CD4-positive, alpha-beta T cell (primary cell): Measurements from ENCODE around the gene MIS12. TPM values are rescaled to one million over a fixed set of nuclear protein-coding genes. Genes with fewer than 3 reads are reported as not detected.
A peak's percentile ranks its signal among the peaks of the same experiment; 100 is the strongest.

ENCODE experiments used
- ATAC-seq: fragments of 200-7000 bp; cut with Tn5 transposase; one replicate; pipeline ENCODE4 v1.10.0; 2022; ENCODE audit warnings: mild to moderate bottlenecking; ENCODE audit not compliant: poor library complexity
- CTCF ChIA-PET: fragments of 350-600 bp; sonication (Branson Sonifier 250); formaldehyde crosslinking; loops from one replicate; lab custom pipeline; 2021; ENCODE audit warnings: antibody characterized with exemption, inconsistent platforms; lab: Charles Lee
- POLR2A ChIA-PET: fragments of 350-600 bp; sonication (Branson Sonifier 250); formaldehyde crosslinking; loops from one replicate; lab custom pipeline; 2021; ENCODE audit warnings: antibody characterized with exemption, inconsistent platforms; lab: Charles Lee
- DNase-seq, 14 experiments: peaks; one replicate each; pipeline ENCODE4 v3.0.0-alpha.2; 2013 to 2020; ENCODE audit warnings: mixed read lengths in 2 of 14
- H3K27ac ChIP-seq, 2 donors: one replicate each; pipeline versions ENCODE4 v1.5.1 to v1.7.0; 2013; ENCODE audit warnings: low read length in 2 of 2, low read depth in 1 of 2, mild to moderate bottlenecking in 1 of 2
- H3K27me3 ChIP-seq, 2 experiments: 1 replicate in 1 of 2; 2 replicates in 1 of 2; pipeline versions ENCODE4 v1.6.1 to v1.7.0; 2013; ENCODE audit warnings: low read length in 2 of 2, control low read depth in 1 of 2, mild to moderate bottlenecking in 1 of 2, moderate library complexity in 1 of 2; ENCODE audit not compliant: insufficient read depth in 2 of 2, control insufficient read depth in 1 of 2
- H3K36me3 ChIP-seq: one replicate; pipeline ENCODE4 v1.6.1; 2013; ENCODE audit warnings: low read length, control low read depth; ENCODE audit not compliant: insufficient read depth
- H3K4me1 ChIP-seq: one replicate; pipeline ENCODE4 v1.6.1; 2013; ENCODE audit warnings: low read length, control low read depth; ENCODE audit not compliant: insufficient read depth
- H3K4me3 ChIP-seq: one replicate; pipeline ENCODE4 v1.5.1; 2013; ENCODE audit warnings: mild to moderate bottlenecking, low read length, moderate library complexity
- H3K9me3 ChIP-seq, 2 experiments: 1 replicate in 1 of 2; 2 replicates in 1 of 2; pipeline versions ENCODE4 v1.6.1 to v1.7.0; 2013; ENCODE audit warnings: low read length in 2 of 2, mild to moderate bottlenecking in 2 of 2, control low read depth in 1 of 2, moderate library complexity in 1 of 2; ENCODE audit not compliant: control insufficient read depth in 1 of 2, insufficient read depth in 1 of 2
- H3K27ac Mint-ChIP-seq: one replicate; pipeline ENCODE4 v1.8.0; 2020; ENCODE audit warnings: mixed read lengths
- H3K27me3 Mint-ChIP-seq: one replicate; pipeline ENCODE4 v1.8.0; 2021; ENCODE audit warnings: mixed read lengths
- H3K36me3 Mint-ChIP-seq: one replicate; pipeline ENCODE4 v1.8.0; 2021; ENCODE audit warnings: low read depth, mixed read lengths
- H3K4me1 Mint-ChIP-seq: one replicate; pipeline ENCODE4 v1.8.0; 2021; ENCODE audit warnings: low read depth, mixed read lengths
- H3K4me3 Mint-ChIP-seq: one replicate; pipeline ENCODE4 v1.8.0; 2020; ENCODE audit warnings: mild to moderate bottlenecking, mixed read lengths
- H3K9me3 Mint-ChIP-seq: one replicate; pipeline ENCODE4 v1.8.0; 2020; ENCODE audit warnings: mixed read lengths
- CTCF ChIP-seq: fragments of 200-600 bp; IDR thresholded peaks from one replicate; pipeline ENCODE4 v1.8.0; 2022; ENCODE audit warnings: antibody characterized with exemption, mild to moderate bottlenecking
- intact Hi-C, 2 experiments: fragments of 100-400 bp; cut with DNase I in 1 of 2; cut with micrococcal nuclease in 1 of 2; formaldehyde crosslinking; loops; one replicate each; pipeline versions ENCODE4 v1.15.1 to v1.9.0; 2023 to 2025; cut with DNase I, micrococcal nuclease
- total RNA-seq, 174 experiments: library from RNA in 2 of 174; stranded (reverse) in 2 of 174; gene quantifications; one replicate each; pipeline ENCODE4 v1.2.3 and lab custom pipeline; 2021 to 2026

MIS12 gene
- total RNA-seq, 2 experiments from 2014 or later: 19.2 to 20.3 TPM

- peaks cover 99% of the 10 kb centered on the region for H3K36me3 Mint-ChIP-seq
- intact Hi-C loops: no loop called here
- Histone ChIP-seq H3K4me3 (no peak overlapping the region), H3K27me3 (no peaks in the 10 kb centered on the region), H3K9me3 (no peaks in the 10 kb centered on the region), H3K27ac (no peak overlapping the region), H3K4me1 (no peaks in the 10 kb centered on the region), H3K36me3 (peaks cover 96% of the 10 kb centered on the region)
- no peak for DNase-seq
- no peaks in the 10 kb centered on the region for H3K9me3 Mint-ChIP-seq
- no peak for ATAC-seq
- TF ChIP-seq CTCF: no peak
- H3K27ac Mint-ChIP-seq: peak overlapping the region; percentile 13
- CTCF ChIA-PET: interaction anchor here (1.3 to 1.5 kb wide), 2 partner anchors 37 to 88 kb away, joined by 3 read pairs; no protein-coding TSS in a partner anchor
- H3K27me3 Mint-ChIP-seq: no peaks in the 10 kb centered on the region
- no peaks in the 10 kb centered on the region for H3K4me1 Mint-ChIP-seq
- POLR2A ChIA-PET: interaction anchor here (0.9 to 1.8 kb wide), 2 partner anchors 8 to 42 kb away, joined by 3 to 7 read pairs; partner anchors contain the start of genes DERL2 and MIS12
- H3K4me3 Mint-ChIP-seq: no peak overlapping the region
Measured at GRCh38 chr17:5527601-5528250, 41.4 kb downstream of the MIS12 start.

GRCh38 chr17:5530265-5531084 is 44.1 kb downstream of the MIS12 start:
- intact Hi-C loops: no loop called here
- Histone ChIP-seq H3K27me3 (no peaks in the 10 kb centered on the region), H3K4me3 (no peak overlapping the region), H3K27ac (no peak overlapping the region), H3K9me3 (no peaks in the 10 kb centered on the region), H3K4me1 (no peaks in the 10 kb centered on the region), H3K36me3 (peaks cover 95% of the 10 kb centered on the region)
- ChIA-PET CTCF (no interaction called here), POLR2A (interaction anchor here (1.4 kb wide), 1 partner anchor 54 kb away, joined by 3 read pairs; the partner anchor contains the start of gene NLRP1)
- H3K27ac Mint-ChIP-seq: no peak overlapping the region
- no peak for TF ChIP-seq CTCF
- H3K9me3 Mint-ChIP-seq: no peaks in the 10 kb centered on the region
- peaks cover 98% of the 10 kb centered on the region for H3K36me3 Mint-ChIP-seq
- H3K4me3 Mint-ChIP-seq: no peak overlapping the region
- H3K27me3 Mint-ChIP-seq: no peaks in the 10 kb centered on the region
- H3K4me1 Mint-ChIP-seq: no peaks in the 10 kb centered on the region
- DNase-seq (no peak), ATAC-seq (no peak)

DNA sequence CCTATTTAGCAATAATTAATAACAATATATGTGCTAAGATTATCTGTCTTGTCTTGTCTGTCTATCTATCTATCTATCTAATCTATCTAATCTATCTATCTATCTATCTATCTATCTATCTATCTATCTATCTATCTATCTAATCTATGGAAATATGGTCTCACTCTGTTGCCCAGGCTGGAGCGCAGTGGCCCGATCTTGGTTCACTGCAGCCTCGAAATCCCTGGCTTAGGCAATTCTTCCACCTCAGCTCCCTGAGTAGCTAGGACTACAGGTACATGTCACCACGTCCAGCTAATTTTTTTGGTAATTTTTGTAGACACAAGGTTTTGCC is 44.7 kb downstream of the MIS12 start:
- no peaks in the 10 kb centered on the region for H3K9me3 Mint-ChIP-seq
- no peak for ATAC-seq
- no peak overlapping the region for H3K4me3 Mint-ChIP-seq
- ChIA-PET CTCF (no interaction called here), POLR2A (interaction anchor here (1.4 kb wide), 1 partner anchor 54 kb away, joined by 3 read pairs; the partner anchor contains the start of gene NLRP1)
- Histone ChIP-seq H3K4me3 (no peak overlapping the region), H3K9me3 (no peaks in the 10 kb centered on the region), H3K4me1 (no peaks in the 10 kb centered on the region), H3K27me3 (no peaks in the 10 kb centered on the region), H3K36me3 (peaks cover 93% of the 10 kb centered on the region), H3K27ac (no peak overlapping the region)
- H3K27ac Mint-ChIP-seq: no peak overlapping the region
- no peaks in the 10 kb centered on the region for H3K4me1 Mint-ChIP-seq
- DNase-seq: no peak
- intact Hi-C loops: no loop called here
- no peaks in the 10 kb centered on the region for H3K27me3 Mint-ChIP-seq
- peaks cover 98% of the 10 kb centered on the region for H3K36me3 Mint-ChIP-seq
- no peak for TF ChIP-seq CTCF
